SH-SY5Y (cell line): ENCODE results near the gene DNAAF8.

Experiments used
- GATA2 ChIP-seq: IDR thresholded peaks from 2 replicates; pipeline ENCODE4 v1.6.1; 2011; ENCODE audit warnings: mild to moderate bottlenecking, low read depth, low read length
- GATA3 ChIP-seq: IDR thresholded peaks from 2 replicates; pipeline ENCODE4 v1.6.1; 2011; ENCODE audit warnings: low read depth, mild to moderate bottlenecking, low read length, moderate library complexity

DNA sequence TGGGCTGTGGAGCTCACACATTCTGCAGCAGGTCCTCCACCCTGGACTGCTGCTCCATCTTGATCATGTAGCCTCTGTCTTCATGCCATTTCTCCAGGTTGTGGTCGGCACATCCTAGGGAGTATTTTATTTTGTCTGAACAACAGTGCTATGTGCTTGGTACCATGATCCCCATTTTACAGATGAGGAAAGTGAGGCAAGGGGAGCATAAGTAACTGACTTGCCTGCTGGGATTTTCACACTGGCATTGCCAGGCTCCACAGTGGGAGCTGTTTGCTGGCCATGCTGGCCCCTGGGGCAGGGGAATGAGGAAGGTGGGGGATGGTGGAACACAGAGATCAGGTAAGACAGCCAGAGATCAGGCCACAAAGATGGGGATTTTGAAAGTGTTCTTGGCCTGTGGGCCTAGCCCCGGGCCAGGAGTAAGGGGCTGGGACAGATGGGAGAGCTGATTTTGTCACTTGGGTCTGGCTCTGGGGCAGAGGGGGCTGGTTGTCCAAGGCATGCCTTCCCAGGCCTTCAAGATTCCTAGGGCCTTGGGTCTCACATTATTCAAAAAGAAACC, 41.9 kb downstream of the DNAAF8 start:
- TF ChIP-seq GATA3 (no peak), GATA2 (no peak)
